ENCODE measurements around the gene CDK5R1.

Gene CDK5R1

GRCh38 chr17:32463304-32463703, 23.5 kb upstream of the CDK5R1 start:
- H3K4me3 ChIP-seq (ENCODE audit: low read depth, low read length): no peak overlapping the region
- TF ChIP-seq MAX (IDR thresholded peaks at IDR 0.05; ENCODE audit: low read depth, low read length): no peak
- DNase-seq (ENCODE audit: low read depth): no peak

DNA sequence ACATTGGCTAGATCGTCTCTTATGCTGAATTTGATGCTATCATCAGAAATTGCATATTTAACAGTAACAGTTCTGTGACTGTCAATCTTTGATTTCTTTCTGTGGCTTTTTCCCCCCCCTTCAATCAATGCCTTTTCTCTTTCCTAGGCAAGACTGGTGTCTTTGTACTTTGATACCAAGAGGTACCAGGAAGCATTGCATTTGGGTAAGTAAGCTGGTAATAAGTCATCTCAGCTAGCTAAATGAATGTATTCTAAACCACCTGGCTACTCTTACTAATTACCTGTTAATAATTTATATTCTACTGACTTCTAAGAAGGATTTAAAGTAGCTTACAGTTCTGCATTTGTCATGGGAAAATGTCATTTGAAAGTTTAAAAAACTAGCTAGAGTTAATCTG, 22.4 kb upstream of the CDK5R1 start:
- no peak for TF ChIP-seq MAX (IDR thresholded peaks at IDR 0.05; ENCODE audit: low read depth, low read length)
- TF ChIP-seq, protein P1, sequence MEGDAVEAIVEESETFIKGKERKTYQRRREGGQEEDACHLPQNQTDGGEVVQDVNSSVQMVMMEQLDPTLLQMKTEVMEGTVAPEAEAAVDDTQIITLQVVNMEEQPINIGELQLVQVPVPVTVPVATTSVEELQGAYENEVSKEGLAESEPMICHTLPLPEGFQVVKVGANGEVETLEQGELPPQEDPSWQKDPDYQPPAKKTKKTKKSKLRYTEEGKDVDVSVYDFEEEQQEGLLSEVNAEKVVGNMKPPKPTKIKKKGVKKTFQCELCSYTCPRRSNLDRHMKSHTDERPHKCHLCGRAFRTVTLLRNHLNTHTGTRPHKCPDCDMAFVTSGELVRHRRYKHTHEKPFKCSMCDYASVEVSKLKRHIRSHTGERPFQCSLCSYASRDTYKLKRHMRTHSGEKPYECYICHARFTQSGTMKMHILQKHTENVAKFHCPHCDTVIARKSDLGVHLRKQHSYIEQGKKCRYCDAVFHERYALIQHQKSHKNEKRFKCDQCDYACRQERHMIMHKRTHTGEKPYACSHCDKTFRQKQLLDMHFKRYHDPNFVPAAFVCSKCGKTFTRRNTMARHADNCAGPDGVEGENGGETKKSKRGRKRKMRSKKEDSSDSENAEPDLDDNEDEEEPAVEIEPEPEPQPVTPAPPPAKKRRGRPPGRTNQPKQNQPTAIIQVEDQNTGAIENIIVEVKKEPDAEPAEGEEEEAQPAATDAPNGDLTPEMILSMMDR (IDR thresholded peaks at IDR 0.05; ENCODE audit: low read depth, low read length): no peak
- no peak for TF ChIP-seq POLR2A (IDR thresholded peaks at IDR 0.05; ENCODE audit: extremely low read depth, insufficient read length)
- no peak for TF ChIP-seq MYC (IDR thresholded peaks at IDR 0.05; ENCODE audit: low read depth, low read length)
- H3K4me3 ChIP-seq (ENCODE audit: low read depth, low read length): no peak overlapping the region
- DNase-seq (ENCODE audit: low read depth): no peak

- TF ChIP-seq MYC (IDR thresholded peaks at IDR 0.05; ENCODE audit: low read depth, low read length): no peak
- TF ChIP-seq, protein P1 (IDR thresholded peaks at IDR 0.05; ENCODE audit: low read depth, low read length): no peak
- no peak for TF ChIP-seq POLR2A (IDR thresholded peaks at IDR 0.05; ENCODE audit: extremely low read depth, insufficient read length)
- TF ChIP-seq MAX (IDR thresholded peaks at IDR 0.05; ENCODE audit: low read depth, low read length): no peak
- no peak for DNase-seq (ENCODE audit: low read depth)
- H3K4me3 ChIP-seq (ENCODE audit: low read depth, low read length): no peak overlapping the region
Observed at GRCh38 chr17:32467949-32468348, 18.8 kb upstream of the CDK5R1 start.

DNA sequence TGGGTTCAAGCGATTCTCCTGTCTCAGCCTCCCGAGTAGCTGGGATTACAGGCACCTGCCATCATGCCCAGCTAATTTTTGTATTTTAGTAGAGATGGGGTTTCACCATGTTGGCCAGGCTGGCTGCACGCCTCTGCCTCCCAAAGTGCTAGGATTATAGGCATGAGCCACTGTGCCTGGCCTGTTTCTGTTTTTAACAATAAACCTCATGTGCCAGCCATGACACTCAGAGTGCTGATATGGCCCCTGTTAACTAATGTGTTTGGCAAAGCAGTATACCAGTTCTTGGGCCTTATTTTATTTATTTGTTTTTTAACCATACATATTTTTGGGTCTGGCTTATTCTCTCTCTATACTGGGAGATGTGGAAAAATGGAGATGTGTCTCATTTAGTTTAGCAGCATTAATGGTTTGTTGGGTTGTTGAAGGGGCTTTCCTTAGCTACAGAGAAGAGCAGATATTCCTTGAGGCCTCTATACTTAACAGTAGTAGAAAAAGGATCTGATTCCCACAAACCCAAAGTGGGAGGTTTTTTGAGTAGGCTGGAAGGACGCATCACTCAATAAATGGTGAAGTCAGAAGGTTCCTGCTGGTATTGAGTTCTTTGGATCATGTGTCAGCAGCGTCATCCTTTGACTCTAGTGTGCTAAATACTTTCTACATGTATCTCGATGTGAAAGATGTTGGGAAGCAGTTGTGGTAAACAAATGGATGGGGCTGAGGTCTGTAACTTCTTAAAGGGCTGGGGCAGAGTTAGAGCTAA, 16.2 kb upstream of the CDK5R1 start:
- TF ChIP-seq POLR2A (IDR thresholded peaks at IDR 0.05; ENCODE audit: extremely low read depth, insufficient read length): no peak
- no peak for TF ChIP-seq MAX (IDR thresholded peaks at IDR 0.05; ENCODE audit: low read depth, low read length)
- TF ChIP-seq MYC (IDR thresholded peaks at IDR 0.05; ENCODE audit: low read depth, low read length): no peak
- TF ChIP-seq, protein P1 (IDR thresholded peaks at IDR 0.05; ENCODE audit: low read depth, low read length): no peak
- no peak for DNase-seq (ENCODE audit: low read depth)
- H3K4me3 ChIP-seq (ENCODE audit: low read depth, low read length): no peak overlapping the region

- TF ChIP-seq POLR2A (IDR thresholded peaks at IDR 0.05; ENCODE audit: extremely low read depth, insufficient read length): no peak
- TF ChIP-seq, protein P1 (IDR thresholded peaks at IDR 0.05; ENCODE audit: low read depth, low read length): no peak
- TF ChIP-seq MYC (IDR thresholded peaks at IDR 0.05; ENCODE audit: low read depth, low read length): no peak
- TF ChIP-seq MAX (IDR thresholded peaks at IDR 0.05; ENCODE audit: low read depth, low read length): no peak
- H3K4me3 ChIP-seq (ENCODE audit: low read depth, low read length): no peak overlapping the region
- DNase-seq (ENCODE audit: low read depth): no peak
Observed at GRCh38 chr17:32471652-32472051, 15.1 kb upstream of the CDK5R1 start.

GRCh38 chr17:32475258-32475657, 11.5 kb upstream of the CDK5R1 start:
- DNase-seq (ENCODE audit: low read depth): no peak
- no peak overlapping the region for H3K4me3 ChIP-seq (ENCODE audit: low read depth, low read length)
- no peak for TF ChIP-seq MAX (IDR thresholded peaks at IDR 0.05; ENCODE audit: low read depth, low read length)
- TF ChIP-seq, protein P1 (IDR thresholded peaks at IDR 0.05; ENCODE audit: low read depth, low read length): no peak
- TF ChIP-seq POLR2A (IDR thresholded peaks at IDR 0.05; ENCODE audit: extremely low read depth, insufficient read length): no peak
- TF ChIP-seq MYC (IDR thresholded peaks at IDR 0.05; ENCODE audit: low read depth, low read length): no peak
